ENCODE data around the gene EZR.

EZR gene

DNA sequence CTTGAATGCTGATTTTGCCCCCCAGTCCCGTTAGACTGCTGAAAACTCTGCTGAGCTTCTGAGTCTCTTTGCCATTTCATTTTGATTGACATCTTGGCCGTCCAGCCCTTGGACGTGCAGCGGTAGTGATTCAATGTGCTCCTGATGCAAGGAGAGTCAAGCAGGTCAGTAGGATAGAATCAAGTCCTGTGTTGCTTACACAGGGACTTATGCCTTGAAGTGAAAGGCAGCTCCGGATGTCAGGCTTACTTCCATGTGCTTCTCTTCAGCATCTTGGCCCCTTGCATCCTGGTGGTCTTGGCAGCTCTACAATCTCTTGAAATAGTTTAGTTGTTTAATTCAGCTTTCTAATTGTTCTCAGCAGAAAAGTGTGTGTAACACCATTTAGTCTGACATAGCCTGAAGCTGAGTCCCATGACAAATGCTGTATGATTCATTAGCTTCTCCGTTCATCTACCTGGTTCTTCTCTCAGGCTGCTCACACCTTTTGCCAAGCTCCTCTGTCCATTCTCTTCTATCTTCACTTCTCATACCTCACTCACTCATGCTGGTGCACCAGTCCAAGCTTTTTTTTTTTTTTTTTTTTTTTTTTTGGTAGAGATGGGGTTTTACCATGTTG, 76.0 kb downstream of the EZR start:
- no peak for DNase-seq (ENCODE audit: low read depth)
- TF ChIP-seq, protein P1, sequence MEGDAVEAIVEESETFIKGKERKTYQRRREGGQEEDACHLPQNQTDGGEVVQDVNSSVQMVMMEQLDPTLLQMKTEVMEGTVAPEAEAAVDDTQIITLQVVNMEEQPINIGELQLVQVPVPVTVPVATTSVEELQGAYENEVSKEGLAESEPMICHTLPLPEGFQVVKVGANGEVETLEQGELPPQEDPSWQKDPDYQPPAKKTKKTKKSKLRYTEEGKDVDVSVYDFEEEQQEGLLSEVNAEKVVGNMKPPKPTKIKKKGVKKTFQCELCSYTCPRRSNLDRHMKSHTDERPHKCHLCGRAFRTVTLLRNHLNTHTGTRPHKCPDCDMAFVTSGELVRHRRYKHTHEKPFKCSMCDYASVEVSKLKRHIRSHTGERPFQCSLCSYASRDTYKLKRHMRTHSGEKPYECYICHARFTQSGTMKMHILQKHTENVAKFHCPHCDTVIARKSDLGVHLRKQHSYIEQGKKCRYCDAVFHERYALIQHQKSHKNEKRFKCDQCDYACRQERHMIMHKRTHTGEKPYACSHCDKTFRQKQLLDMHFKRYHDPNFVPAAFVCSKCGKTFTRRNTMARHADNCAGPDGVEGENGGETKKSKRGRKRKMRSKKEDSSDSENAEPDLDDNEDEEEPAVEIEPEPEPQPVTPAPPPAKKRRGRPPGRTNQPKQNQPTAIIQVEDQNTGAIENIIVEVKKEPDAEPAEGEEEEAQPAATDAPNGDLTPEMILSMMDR (IDR thresholded peaks at IDR 0.05; ENCODE audit: low read length, missing control alignments) = no peak
- no peak overlapping the region for H3K4me3 ChIP-seq (replicated peaks; ENCODE audit: low read depth, low read length)

DNA sequence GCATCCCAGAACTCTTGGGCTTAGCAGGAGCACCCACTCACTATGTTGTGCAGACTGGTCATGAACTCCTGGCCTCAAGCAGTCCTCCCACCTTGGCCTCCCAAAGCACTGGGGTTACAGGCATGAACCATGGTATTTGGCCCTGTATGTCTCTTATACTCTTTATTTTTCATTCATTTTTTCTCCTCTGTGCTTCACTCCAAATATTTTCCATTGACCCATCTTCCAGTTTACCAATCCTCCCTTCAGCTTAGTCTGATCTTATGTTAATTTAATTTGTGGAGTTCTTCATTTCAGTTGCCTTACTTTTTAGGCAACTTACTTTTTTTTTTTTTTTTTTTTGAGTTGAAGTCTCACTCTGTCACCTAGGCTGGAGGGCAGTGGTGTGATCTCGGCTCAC, 79.5 kb downstream of the EZR start:
- no peak for DNase-seq (ENCODE audit: low read depth)
- TF ChIP-seq, protein P1 (IDR thresholded peaks at IDR 0.05; ENCODE audit: low read length, missing control alignments) = no peak
- no peak overlapping the region for H3K4me3 ChIP-seq (replicated peaks; ENCODE audit: low read depth, low read length)

DNA sequence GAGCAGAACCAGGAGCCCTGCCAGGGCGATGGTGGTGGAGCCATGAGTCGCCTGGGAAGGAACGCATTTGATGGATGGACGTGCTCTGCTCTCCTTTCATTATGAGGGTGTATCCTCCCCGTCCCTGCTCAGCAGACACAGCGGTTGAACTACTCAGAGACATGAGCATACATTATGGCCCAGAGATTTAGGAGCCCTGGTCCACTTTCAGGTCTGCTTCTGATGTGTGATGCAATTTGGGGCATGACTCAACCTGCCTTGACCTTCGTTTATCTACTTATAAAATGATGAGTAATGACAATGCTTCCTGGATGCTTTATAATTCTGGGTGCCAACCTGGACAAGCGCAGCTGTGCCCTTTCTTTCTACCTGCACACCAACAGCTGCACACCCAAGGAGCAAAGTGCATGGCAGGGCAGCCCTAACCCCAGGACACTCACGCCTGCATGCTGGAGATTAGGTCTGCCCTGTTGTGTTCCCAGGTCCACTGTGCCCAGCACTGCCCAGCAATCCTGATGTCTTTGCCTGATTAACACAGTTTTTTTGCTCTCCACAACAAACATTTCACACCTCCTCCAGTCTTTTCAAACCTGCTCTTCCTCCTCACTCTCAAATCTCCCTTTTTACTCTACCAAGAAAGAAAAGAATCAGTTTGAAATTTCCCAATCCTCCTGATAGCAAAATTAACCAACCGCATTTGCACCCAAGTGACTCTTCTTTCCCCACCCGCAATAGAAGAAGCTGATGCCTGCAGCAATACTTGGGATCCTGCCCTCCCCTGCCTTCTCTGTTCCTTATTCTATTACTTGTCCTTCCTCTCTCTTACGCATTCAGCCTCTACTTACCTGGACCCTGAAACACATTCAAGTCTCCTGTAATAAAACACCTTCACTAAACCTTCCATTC, 81.2 kb downstream of the EZR start:
- TF ChIP-seq, protein P1 (IDR thresholded peaks at IDR 0.05; ENCODE audit: low read length, missing control alignments) = no peak
- H3K4me3 ChIP-seq (replicated peaks; ENCODE audit: low read depth, low read length) = no peak overlapping the region
- DNase-seq (ENCODE audit: low read depth) = peak; percentile 39

DNA sequence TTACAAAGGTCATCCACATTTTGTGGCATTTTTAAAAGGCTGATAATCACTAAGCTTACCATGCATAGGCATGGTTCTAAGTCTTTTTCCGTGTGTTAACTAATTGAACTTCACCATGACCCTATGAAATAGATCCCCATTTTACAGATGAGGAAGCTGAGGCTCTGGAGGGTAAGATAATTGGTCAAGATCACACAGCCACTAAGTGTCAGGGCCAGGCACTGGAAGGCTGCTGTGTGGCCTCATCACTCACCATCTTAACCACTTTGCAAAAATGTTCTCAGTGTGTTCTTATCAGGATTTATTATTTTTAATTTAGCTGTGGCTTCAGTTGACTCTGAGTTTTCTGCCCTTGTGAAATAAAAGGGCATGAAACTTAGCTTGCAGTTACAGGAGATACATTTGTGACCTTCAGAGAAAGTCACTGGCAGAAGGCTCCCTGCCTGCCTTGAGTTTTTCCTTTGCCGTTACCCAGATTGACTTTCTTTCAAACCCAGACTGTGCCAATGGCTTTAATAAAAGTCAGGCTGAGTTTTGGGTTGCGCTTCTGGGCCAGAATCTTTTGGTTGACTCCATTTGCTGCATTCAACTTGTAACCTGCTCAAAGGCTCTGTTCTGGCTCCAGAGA, 82.0 kb downstream of the EZR start:
- no peak for DNase-seq (ENCODE audit: low read depth)
- TF ChIP-seq, protein P1 (IDR thresholded peaks at IDR 0.05; ENCODE audit: low read length, missing control alignments) = no peak
- H3K4me3 ChIP-seq (replicated peaks; ENCODE audit: low read depth, low read length) = no peak overlapping the region

DNA sequence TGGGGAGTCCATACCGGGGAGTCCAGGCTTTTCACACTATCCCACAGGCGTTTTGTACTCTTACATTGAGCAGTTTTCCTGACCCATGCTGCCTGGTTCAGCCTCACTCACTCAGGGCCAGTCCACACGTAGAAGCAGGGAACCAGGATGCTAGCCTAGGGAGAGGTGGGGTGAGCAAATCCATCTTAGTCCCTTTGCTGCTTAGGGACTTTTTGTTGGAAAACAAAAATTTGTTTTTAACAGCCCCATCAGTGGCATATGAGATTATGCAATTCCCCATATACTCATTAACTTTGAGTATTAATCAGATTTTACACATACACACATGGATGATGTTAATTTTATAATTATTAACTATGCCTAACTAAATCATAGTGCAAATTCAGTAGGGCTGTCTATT, 84.2 kb downstream of the EZR start:
- TF ChIP-seq, protein P1 (IDR thresholded peaks at IDR 0.05; ENCODE audit: low read length, missing control alignments) = no peak
- no peak for DNase-seq (ENCODE audit: low read depth)

DNA sequence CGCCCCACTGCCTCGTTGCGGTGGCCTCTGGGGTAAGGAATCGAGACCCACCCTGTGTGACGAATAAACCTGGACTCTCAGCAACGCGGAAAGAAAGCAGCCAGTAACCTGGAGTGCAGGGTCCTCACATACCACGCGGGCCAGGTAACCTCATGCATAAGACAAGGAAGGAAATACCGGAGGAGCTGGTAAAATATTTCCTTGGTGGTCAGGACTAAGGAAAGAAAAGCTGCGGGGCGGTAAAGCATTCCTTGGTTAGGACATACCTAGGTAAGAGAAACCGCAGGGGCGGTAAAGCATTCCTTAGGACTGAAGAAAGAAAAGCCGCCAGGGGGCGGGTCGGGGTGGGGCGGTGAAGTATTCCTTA, 88.6 kb downstream of the EZR start:
- TF ChIP-seq, protein P1 (IDR thresholded peaks at IDR 0.05; ENCODE audit: low read length, missing control alignments) = no peak
- no peak for DNase-seq (ENCODE audit: low read depth)
- no peak overlapping the region for H3K4me3 ChIP-seq (replicated peaks; ENCODE audit: low read depth, low read length)

More for the DNA sequence above, 84.2 kb downstream of the EZR start:
- no peak overlapping the region for H3K4me3 ChIP-seq (replicated peaks; ENCODE audit: low read depth, low read length)
